Activated CD4-positive, alpha-beta memory T cell treated with anti-CD3 and anti-CD28 coated beads for 36 hours (primary cell): ENCODE measurements around the gene IRF5. TPM values are rescaled to one million over a fixed set of nuclear protein-coding genes. Genes with fewer than 3 reads are reported as not detected.
"Not testable (repeated sequence)": the region's sequence is repeated elsewhere in the genome, so short reads cannot be mapped to it uniquely, and the experiment has no call there.

Experiments
- CTCF ChIA-PET: fragments of 350-600 bp; sonication (Branson Sonifier 250); formaldehyde crosslinking; loops from one replicate; lab custom pipeline; 2021; ENCODE audit warnings: antibody characterized with exemption, inconsistent platforms; lab: Charles Lee
- POLR2A ChIA-PET: fragments of 350-600 bp; sonication (Branson Sonifier 250); formaldehyde crosslinking; loops from one replicate; lab custom pipeline; 2021; ENCODE audit warnings: antibody characterized with exemption; lab: Charles Lee
- DNase-seq: peaks from one replicate; pipeline ENCODE4 v3.0.0-alpha.2; 2020
- H3K27ac Mint-ChIP-seq: one replicate; pipeline ENCODE4 v1.8.0; 2021; ENCODE audit warnings: mixed read lengths
- H3K27me3 Mint-ChIP-seq: one replicate; pipeline ENCODE4 v1.8.0; 2021; ENCODE audit warnings: mixed read lengths
- H3K36me3 Mint-ChIP-seq: one replicate; pipeline ENCODE4 v1.8.0; 2021; ENCODE audit warnings: mixed read lengths
- H3K4me1 Mint-ChIP-seq: one replicate; pipeline ENCODE4 v1.8.0; 2021; ENCODE audit warnings: low read depth, mixed read lengths
- H3K4me3 Mint-ChIP-seq: one replicate; pipeline ENCODE4 v1.8.0; 2021; ENCODE audit warnings: mild to moderate bottlenecking, mixed read lengths
- H3K9me3 Mint-ChIP-seq: one replicate; pipeline ENCODE4 v1.8.0; 2021; ENCODE audit warnings: mixed read lengths
- intact Hi-C: fragments of 100-400 bp; cut with micrococcal nuclease; formaldehyde crosslinking; loops from one replicate; pipeline ENCODE4 v1.15.1; 2023
- total RNA-seq, 2 experiments: library from RNA; stranded (reverse); gene quantifications; one replicate each; pipeline ENCODE4 v1.2.3, GENCODE V29; 2021

The IRF5 gene
- total RNA-seq, 2 experiments from 2014 or later = 21.7 to 22.9 TPM

DNA sequence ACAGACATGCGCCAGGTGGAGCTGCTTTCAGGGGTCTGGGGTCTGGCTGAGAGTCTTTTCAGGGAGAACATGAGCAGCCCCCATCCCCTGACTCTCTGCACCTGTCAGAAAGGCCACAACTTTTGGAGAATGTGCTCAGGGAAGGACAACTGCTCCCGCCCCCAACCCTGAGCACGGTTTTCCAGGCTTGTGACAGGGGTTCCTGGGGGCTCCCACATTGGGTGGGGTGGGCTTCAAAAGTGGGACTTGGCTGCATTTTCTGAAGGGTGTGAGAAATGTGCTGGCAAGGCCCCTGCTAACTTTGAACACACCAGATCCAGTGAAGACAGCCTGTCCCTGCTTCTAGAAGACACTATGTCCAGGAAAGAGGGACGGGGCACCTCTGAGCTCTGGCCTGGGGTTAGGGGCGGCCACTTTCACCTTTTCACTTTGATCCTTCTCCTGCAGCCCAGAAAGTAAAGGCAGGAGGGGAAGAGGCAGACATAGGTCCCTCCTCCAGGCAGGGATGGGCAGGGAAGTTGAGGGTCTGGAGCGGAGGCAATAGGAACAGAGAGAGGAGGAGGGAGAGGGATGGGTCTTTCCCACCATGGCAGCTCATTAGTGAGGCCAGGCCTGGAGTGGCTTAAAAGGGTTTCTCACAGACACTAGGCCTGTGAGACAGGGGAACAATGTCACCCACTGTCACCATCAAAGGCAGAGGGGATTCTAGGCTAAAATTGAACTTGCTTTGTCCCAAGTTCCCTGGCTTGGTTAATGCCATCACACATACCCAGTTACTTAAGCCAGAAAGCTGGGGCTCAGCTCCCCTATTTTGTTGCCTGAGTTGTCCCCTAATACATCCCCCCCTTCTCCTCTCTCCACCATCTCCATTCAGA, 28.7 kb upstream of the IRF5 start:
- H3K27me3 Mint-ChIP-seq = peaks cover 40% of the 10 kb centered on the region
- no peaks in the 10 kb centered on the region for H3K4me1 Mint-ChIP-seq
- H3K4me3 Mint-ChIP-seq = no peak overlapping the region
- intact Hi-C loops = no loop called here
- no peaks in the 10 kb centered on the region for H3K9me3 Mint-ChIP-seq
- H3K36me3 Mint-ChIP-seq = no peaks in the 10 kb centered on the region
- POLR2A ChIA-PET = no interaction called here
- DNase-seq = no peak
- CTCF ChIA-PET = interaction anchor here (0.7 to 5.7 kb wide), 2 partner anchors 50 to 183 kb away, joined by 3 to 28 read pairs; no protein-coding TSS in a partner anchor
- no peak overlapping the region for H3K27ac Mint-ChIP-seq

GRCh38 chr7:128909625-128910568, 27.8 kb upstream of the IRF5 start:
- Mint-ChIP-seq H3K4me3 (no peak overlapping the region), H3K9me3 (no peaks in the 10 kb centered on the region), H3K4me1 (peaks cover 4% of the 10 kb centered on the region), H3K36me3 (no peaks in the 10 kb centered on the region), H3K27me3 (peaks cover 45% of the 10 kb centered on the region), H3K27ac (no peak overlapping the region)
- ChIA-PET CTCF (interaction anchor here (5.7 kb wide), 1 partner anchor 182 kb away, joined by 28 read pairs; no protein-coding TSS in a partner anchor), POLR2A (no interaction called here)
- intact Hi-C loops = loop anchor here (10.0 kb wide), 1 partner anchor 55 kb away; no protein-coding TSS in a partner anchor
- DNase-seq = no peak

- H3K4me3 Mint-ChIP-seq = no peak within 1 kb of the TSS
- no peaks in the 10 kb centered on the region for H3K9me3 Mint-ChIP-seq
- DNase-seq = no peak
- ChIA-PET CTCF (interaction anchor here (5.7 kb wide), 1 partner anchor 181 kb away, joined by 28 read pairs; no protein-coding TSS in a partner anchor), POLR2A (no interaction called here)
- peaks cover 49% of the 10 kb centered on the region for H3K27me3 Mint-ChIP-seq
- no peaks in the 10 kb centered on the region for H3K36me3 Mint-ChIP-seq
- no peak within 1 kb of the TSS for H3K27ac Mint-ChIP-seq
- intact Hi-C loops = loop anchor here (10.0 kb wide), 1 partner anchor 54 kb away; no protein-coding TSS in a partner anchor
- peaks cover 7% of the 10 kb centered on the region for H3K4me1 Mint-ChIP-seq
Observed at GRCh38 chr7:128910569-128910945, 27.2 kb upstream of the IRF5 start, which contains the start of gene KCP. Gene KCP (minus strand): TSS chr7:128910709. CDS start chr7:128910676, 33 bp downstream.

DNA sequence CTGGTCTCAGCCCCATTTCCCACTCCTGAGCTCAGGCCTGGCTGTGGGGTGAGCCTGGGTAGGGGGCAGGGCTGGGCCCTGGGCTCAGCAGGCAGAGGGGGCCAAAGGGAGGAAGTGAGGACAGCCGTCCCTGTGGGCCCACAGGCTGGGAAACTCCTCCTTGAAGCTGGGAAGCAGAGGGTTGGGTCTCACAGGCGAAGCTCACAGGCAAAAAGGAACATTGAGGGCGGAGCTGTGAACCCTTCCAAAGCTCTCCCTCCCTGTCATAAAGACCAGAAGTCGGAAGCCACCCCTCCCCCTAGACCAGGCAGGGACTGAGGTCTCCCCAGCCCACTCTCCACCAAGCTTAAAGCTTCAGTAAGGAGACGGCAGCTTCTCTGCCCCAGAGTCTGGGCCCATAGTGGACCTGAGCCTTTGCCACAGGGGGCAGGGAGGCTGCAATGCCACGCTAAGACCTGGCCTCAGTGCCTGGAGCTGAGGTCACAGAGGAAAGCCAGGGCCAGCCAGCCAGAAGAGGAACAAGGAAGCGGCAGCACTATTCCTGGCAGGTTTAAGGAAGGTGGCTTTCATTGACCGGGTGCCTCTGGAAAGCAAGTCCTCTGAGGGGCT, 26.2 kb upstream of the IRF5 start:
- Mint-ChIP-seq H3K4me3 (no peak overlapping the region), H3K36me3 (no peaks in the 10 kb centered on the region), H3K27me3 (peaks cover 45% of the 10 kb centered on the region), H3K27ac (no peak overlapping the region), H3K4me1 (peaks cover 8% of the 10 kb centered on the region), H3K9me3 (no peaks in the 10 kb centered on the region)
- CTCF ChIA-PET = interaction anchor here (5.7 kb wide), 1 partner anchor 180 kb away, joined by 28 read pairs; no protein-coding TSS in a partner anchor
- no peak for DNase-seq
- POLR2A ChIA-PET = no interaction called here
- intact Hi-C loops = loop anchor here (10.0 kb wide), 1 partner anchor 53 kb away; no protein-coding TSS in a partner anchor

DNA sequence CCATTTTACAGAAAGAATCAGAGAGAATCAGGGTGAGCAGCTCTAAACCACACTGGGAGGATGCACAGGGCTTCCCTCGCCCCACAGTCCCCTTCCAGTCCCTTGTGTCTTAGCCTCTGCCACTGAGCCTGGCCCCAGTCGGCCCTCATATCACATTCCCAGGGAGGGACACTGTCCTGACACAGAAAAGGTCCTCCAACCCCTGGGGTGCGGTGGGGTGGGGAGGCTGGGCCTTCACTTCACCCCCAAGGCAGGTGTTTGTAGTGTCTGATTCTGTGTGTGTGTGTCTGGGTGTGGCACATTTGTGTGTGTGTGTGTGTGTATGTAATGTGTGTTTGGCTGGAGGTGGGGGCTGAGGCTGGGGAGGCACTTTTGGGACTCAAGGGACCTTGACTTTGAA, 25.4 kb upstream of the IRF5 start:
- intact Hi-C loops = loop anchor here (10.0 kb wide), 1 partner anchor 53 kb away; no protein-coding TSS in a partner anchor
- Mint-ChIP-seq H3K27ac (no peak overlapping the region), H3K4me1 (peaks cover 8% of the 10 kb centered on the region), H3K4me3 (no peak overlapping the region), H3K9me3 (no peaks in the 10 kb centered on the region), H3K36me3 (no peaks in the 10 kb centered on the region), H3K27me3 (peaks cover 51% of the 10 kb centered on the region)
- DNase-seq = no peak
- POLR2A ChIA-PET = no interaction called here
- CTCF ChIA-PET = no interaction called here

DNA sequence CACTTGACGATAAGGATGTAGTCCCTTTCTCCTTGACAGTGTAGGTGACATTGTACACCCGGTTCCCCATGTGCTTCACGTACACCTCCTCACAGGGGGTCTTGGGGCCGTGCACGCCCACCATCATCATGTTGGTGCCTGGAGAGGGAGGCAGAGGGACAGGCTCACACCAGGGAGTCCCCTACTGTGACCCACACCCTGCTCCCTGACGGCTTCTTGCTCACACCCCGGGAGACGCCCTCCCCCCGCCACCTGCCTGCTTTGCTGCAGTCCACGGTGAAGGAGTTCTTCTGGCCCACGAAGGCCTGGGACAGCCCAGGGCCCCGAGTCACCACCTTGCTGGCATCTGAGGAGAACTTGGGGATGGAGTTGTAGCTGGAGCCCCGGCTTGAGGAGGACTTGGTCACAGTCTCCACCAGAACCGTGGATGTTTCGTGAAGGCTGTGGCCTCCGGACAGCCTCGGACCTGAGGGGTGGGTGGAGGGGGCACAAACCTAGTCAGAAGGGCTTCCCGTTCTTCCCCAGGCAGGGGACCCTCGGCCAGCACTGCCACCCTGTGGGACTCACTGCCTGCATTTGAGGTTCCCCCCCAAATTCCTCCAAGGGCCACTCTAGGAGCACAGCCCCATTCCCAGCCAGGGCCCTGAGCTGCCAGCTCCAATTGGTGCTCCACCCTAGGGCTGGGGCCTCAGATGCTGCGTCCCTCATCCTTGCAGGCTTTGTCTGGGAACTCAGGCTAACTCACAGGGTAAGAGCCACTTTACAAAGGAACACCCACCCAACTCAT, 24.8 kb upstream of the IRF5 start:
- intact Hi-C loops = loop anchor here (10.0 kb wide), 1 partner anchor 52 kb away; no protein-coding TSS in a partner anchor
- H3K9me3 Mint-ChIP-seq, H3K4me3 Mint-ChIP-seq, CTCF ChIA-PET, H3K4me1 Mint-ChIP-seq, DNase-seq, POLR2A ChIA-PET, H3K36me3 Mint-ChIP-seq, H3K27ac Mint-ChIP-seq: not testable (repeated sequence)
- H3K27me3 Mint-ChIP-seq = peaks cover 47% of the 10 kb centered on the region

GRCh38 chr7:128913870-128914565, 23.7 kb upstream of the IRF5 start:
- H3K4me3 Mint-ChIP-seq = no peak overlapping the region
- no peak for DNase-seq
- CTCF ChIA-PET = no interaction called here
- no peaks in the 10 kb centered on the region for H3K9me3 Mint-ChIP-seq
- H3K27me3 Mint-ChIP-seq = peaks cover 45% of the 10 kb centered on the region
- POLR2A ChIA-PET = no interaction called here
- H3K36me3 Mint-ChIP-seq = no peaks in the 10 kb centered on the region
- no peak overlapping the region for H3K27ac Mint-ChIP-seq
- intact Hi-C loops = loop anchor here (10.0 kb wide), 1 partner anchor 51 kb away; no protein-coding TSS in a partner anchor
- H3K4me1 Mint-ChIP-seq = peaks cover 8% of the 10 kb centered on the region

DNA sequence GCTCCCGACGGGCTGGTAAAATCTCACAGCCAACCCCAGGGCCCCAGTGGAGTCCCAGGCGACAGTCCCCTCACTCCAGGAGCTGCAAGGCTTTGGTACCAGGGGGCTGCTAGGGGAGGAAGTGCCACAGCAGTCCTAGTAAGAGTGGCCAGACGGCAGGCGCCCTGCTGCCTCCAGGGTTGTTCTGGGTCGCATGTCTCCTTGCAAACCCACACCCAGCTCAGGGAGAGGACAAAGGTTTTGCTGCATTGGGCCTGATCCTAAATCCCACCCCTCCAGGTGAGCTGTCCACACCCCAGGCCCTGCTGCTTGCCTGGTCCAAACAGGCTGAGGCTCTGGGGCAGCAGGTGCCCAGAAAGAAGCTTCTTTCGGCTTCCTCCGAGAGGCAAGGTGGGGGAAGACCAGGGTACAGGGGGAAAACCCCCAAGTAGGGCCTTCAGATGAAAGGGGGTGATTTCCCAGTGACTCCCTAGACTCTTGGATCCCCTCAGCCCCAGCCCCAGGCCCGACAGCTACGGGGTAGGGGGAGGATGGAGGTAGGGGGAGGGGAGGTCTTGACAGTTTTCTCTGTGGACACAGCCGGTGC, 23.1 kb upstream of the IRF5 start:
- H3K27ac Mint-ChIP-seq = no peak overlapping the region
- peak; percentile 35 for DNase-seq
- peaks cover 8% of the 10 kb centered on the region for H3K4me1 Mint-ChIP-seq
- H3K4me3 Mint-ChIP-seq = no peak overlapping the region
- POLR2A ChIA-PET = no interaction called here
- CTCF ChIA-PET = interaction anchor here (0.7 to 0.8 kb wide), 2 partner anchors 15 to 177 kb away, joined by 3 read pairs; no protein-coding TSS in a partner anchor
- intact Hi-C loops = loop anchor here (10.0 kb wide), 1 partner anchor 50 kb away; no protein-coding TSS in a partner anchor
- H3K36me3 Mint-ChIP-seq = no peaks in the 10 kb centered on the region
- H3K9me3 Mint-ChIP-seq = no peaks in the 10 kb centered on the region
- peaks cover 39% of the 10 kb centered on the region for H3K27me3 Mint-ChIP-seq

- peaks cover 8% of the 10 kb centered on the region for H3K4me1 Mint-ChIP-seq
- ChIA-PET CTCF (interaction anchor here (0.7 to 0.8 kb wide), 2 partner anchors 16 to 176 kb away, joined by 3 read pairs; no protein-coding TSS in a partner anchor), POLR2A (no interaction called here)
- intact Hi-C loops = loop anchor here (10.0 kb wide), 1 partner anchor 49 kb away; no protein-coding TSS in a partner anchor
- no peak overlapping the region for H3K27ac Mint-ChIP-seq
- H3K36me3 Mint-ChIP-seq = no peaks in the 10 kb centered on the region
- H3K4me3 Mint-ChIP-seq = peak overlapping the region; percentile 57
- peaks cover 34% of the 10 kb centered on the region for H3K27me3 Mint-ChIP-seq
- DNase-seq = no peak
- H3K9me3 Mint-ChIP-seq = no peaks in the 10 kb centered on the region
Observed at GRCh38 chr7:128915271-128915819, 22.4 kb upstream of the IRF5 start.
